Testis (tissue), 3 donors: Measurements from ENCODE around the gene ZNF577. TPM values are rescaled to one million over a fixed set of nuclear protein-coding genes. Genes with fewer than 3 reads are reported as not detected.

ENCODE experiments used
- DNase-seq: peaks from one replicate; pipeline ENCODE4 v3.0.0-alpha.2; 2019
- H3K27ac ChIP-seq, 2 donors: fragments of 200-600 bp; sonication (generic); one replicate each; pipeline ENCODE4 v1.5.1; 2019
- H3K27me3 ChIP-seq: fragments of 200-600 bp; sonication (generic); one replicate; pipeline ENCODE4 v1.5.1; 2019
- H3K36me3 ChIP-seq: fragments of 200-600 bp; sonication (generic); one replicate; pipeline ENCODE4 v1.5.1; 2017; ENCODE audit warnings: low read depth; ENCODE audit errors: missing control alignments
- H3K4me1 ChIP-seq: fragments of 200-600 bp; sonication (generic); one replicate; pipeline ENCODE4 v1.5.1; 2019
- H3K4me3 ChIP-seq, 2 donors: fragments of 200-600 bp; sonication (generic); one replicate each; pipeline ENCODE4 v1.5.1; 2017 to 2019
- H3K9me3 ChIP-seq: fragments of 200-600 bp; sonication (generic); one replicate; pipeline ENCODE4 v1.5.1; 2017
- POLR2A ChIP-seq: fragments of 450-650 bp; IDR thresholded peaks from one replicate; pipeline ENCODE4 v1.6.1; 2017; ENCODE audit warnings: antibody characterized with exemption, mild to moderate bottlenecking, moderate library complexity
- WGBS, 2 donors: methylation state at CpG; one replicate each; pipeline ENCODE4 v1.1.5; 2018; 5-methylcytosine and 5-hydroxymethylcytosine counted together
- intact Hi-C: fragments of 100-400 bp; cut with DNase I; formaldehyde crosslinking; loops from one replicate; pipeline ENCODE4 v1.15.1; 2023; ENCODE audit warnings: low total_unique reads
- polyA plus RNA-seq: library from polyadenylated mRNA; stranded (reverse); fragments of 350-450 nt; fragmentation: Illumina TruSeq; extraction: RNeasy Lipid Tissue Mini Kit (QIAGEN cat#74804); gene quantifications from one replicate; pipeline ENCODE4 v1.2.3, GENCODE V29; 2014; ENCODE audit warnings: low read depth, low replicate concordance; ENCODE audit not compliant: insufficient read depth
- total RNA-seq, 2 donors: library from RNA; depleted of rRNA; stranded (reverse); fragments of >200 nt; gene quantifications; one replicate each; pipeline ENCODE4 v1.2.3, GENCODE V29; 2016
- TF ChIP-seq, protein P1 (sequence below), 3 experiments: fragments of 450-650 bp in 2 of 3; fragments of 200-600 bp in 1 of 3; sonication (generic) in 1 of 3; IDR thresholded peaks; one replicate each; pipeline ENCODE4 v1.5.1; 2016 to 2019; ENCODE audit warnings: antibody characterized with exemption in 3 of 3, mild to moderate bottlenecking in 2 of 3, moderate library complexity in 1 of 3

The ZNF577 gene
- total and polyA plus RNA-seq, 3 donors from 2014 or later, result 43.5 to 85.2 (median 65.2) TPM

DNA sequence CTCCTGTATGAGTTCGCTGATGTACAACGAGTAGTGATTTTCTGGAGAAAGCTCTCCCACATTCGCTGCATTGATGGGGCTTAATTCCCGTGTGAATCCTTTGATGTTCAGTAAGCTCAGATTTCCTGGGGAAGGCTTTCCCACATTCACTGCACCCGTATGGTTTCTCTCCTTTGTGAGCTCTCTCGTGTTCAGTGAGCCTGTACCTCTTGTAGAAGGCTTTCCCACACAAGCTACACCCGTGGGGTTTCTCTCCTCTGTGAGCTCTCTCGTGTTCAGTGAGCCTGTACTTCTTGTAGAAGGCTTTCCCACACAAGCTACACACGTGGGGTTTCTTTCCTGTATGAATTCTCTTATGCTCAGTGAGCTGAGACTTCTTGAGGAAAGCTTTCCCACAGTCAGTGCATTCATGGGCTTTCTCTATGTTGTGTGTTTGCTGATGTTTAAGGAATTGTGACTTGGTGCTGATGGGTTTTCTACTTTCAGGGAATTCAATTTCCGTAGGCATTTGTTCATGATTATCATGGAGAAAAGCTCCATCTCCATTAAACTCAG lies 3.5 kb upstream of the ZNF577 start:
- H3K36me3 ChIP-seq, result no peaks in the 10 kb centered on the region
- TF ChIP-seq POLR2A, result no peak
- TF ChIP-seq, protein P1, sequence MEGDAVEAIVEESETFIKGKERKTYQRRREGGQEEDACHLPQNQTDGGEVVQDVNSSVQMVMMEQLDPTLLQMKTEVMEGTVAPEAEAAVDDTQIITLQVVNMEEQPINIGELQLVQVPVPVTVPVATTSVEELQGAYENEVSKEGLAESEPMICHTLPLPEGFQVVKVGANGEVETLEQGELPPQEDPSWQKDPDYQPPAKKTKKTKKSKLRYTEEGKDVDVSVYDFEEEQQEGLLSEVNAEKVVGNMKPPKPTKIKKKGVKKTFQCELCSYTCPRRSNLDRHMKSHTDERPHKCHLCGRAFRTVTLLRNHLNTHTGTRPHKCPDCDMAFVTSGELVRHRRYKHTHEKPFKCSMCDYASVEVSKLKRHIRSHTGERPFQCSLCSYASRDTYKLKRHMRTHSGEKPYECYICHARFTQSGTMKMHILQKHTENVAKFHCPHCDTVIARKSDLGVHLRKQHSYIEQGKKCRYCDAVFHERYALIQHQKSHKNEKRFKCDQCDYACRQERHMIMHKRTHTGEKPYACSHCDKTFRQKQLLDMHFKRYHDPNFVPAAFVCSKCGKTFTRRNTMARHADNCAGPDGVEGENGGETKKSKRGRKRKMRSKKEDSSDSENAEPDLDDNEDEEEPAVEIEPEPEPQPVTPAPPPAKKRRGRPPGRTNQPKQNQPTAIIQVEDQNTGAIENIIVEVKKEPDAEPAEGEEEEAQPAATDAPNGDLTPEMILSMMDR (IDR thresholded peaks at IDR 0.05), result no peak
- no peaks in the 10 kb centered on the region for H3K4me1 ChIP-seq
- H3K27ac ChIP-seq, result no peak overlapping the region
- 97 to 98% methylated on average over 10 of the region's 10 CpGs for WGBS, 2 donors
- H3K9me3 ChIP-seq, result no peaks in the 10 kb centered on the region
- H3K4me3 ChIP-seq, result no peak overlapping the region
- intact Hi-C loops, result no loop called here
- no peaks in the 10 kb centered on the region for H3K27me3 ChIP-seq
- DNase-seq, result no peak

DNA sequence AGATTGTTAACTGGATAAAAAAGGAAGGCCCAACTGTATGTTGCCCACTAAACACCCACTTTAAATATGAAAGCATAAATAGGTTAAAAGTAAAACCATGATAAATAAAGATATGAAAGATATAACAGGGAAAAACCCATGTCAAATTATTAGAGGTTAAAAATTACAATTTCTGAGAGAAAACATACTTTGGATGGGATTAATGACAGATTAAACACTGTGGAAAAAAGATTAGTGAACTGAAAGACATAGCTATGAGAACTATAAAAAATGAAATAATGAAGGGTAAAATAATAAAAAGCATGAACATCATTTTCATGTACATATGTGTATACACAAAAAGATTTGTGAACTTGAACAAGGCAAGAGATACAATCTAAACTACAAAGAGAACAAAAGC lies 2.2 kb upstream of the ZNF577 start:
- Histone ChIP-seq H3K27me3 (no peaks in the 10 kb centered on the region), H3K4me3 (no peak overlapping the region), H3K4me1 (no peaks in the 10 kb centered on the region), H3K36me3 (no peaks in the 10 kb centered on the region), H3K9me3 (no peaks in the 10 kb centered on the region), H3K27ac (no peak overlapping the region)
- no peak for TF ChIP-seq POLR2A
- TF ChIP-seq, protein P1 (IDR thresholded peaks at IDR 0.05), result no peak
- intact Hi-C loops, result no loop called here
- no peak for DNase-seq

DNA sequence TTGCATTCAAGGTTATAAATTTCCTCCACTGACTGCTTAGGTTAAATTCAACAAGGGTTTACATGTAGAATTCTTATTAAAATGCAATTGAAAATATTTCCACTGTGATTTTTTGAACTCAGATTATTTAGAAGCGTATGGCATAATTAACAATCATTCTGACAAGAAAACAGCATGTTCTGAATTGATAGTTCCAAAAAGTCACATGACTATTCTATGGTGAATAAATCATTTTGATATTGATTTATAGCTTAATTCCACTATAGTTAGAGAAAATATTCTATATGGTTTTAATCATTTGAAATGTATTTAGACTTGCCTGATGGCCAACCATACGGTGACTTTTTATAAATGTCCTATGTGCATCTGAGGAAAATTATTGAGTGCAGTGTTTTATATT lies 3.0 kb downstream of the ZNF577 start:
- no peaks in the 10 kb centered on the region for H3K36me3 ChIP-seq
- H3K4me1 ChIP-seq, result no peaks in the 10 kb centered on the region
- no peaks in the 10 kb centered on the region for H3K27me3 ChIP-seq
- H3K4me3 ChIP-seq, result no peak overlapping the region
- no peaks in the 10 kb centered on the region for H3K9me3 ChIP-seq
- WGBS, 2 donors, result 94 to 96% methylated on average over 2 of the region's 2 CpGs
- H3K27ac ChIP-seq, result no peak overlapping the region
- TF ChIP-seq, protein P1 (IDR thresholded peaks at IDR 0.05), result no peak
- TF ChIP-seq POLR2A, result no peak
- intact Hi-C loops, result no loop called here
- no peak for DNase-seq

DNA sequence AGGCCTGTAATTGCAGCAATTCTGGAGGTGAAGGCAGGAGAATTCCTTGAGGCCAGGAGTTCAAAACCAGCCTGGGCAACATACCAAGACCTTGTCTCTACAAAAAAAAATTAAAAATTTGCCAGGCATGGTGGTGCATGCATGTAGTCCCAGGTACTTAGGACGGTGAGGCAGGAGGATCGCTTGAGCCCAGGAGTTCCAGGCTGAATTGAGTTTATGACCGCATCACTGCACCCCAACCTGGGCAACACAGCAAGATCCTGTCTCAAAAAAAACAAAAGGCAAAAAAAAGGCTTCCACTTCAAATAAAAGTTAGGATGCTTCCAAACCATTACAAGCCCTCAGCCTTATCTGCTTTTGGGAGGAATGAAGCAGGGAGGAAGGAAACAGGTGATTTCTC lies 5.2 kb downstream of the ZNF577 start:
- no peak for DNase-seq
- Histone ChIP-seq H3K36me3 (no peaks in the 10 kb centered on the region), H3K27ac (no peak overlapping the region), H3K27me3 (no peaks in the 10 kb centered on the region), H3K4me1 (no peaks in the 10 kb centered on the region), H3K9me3 (no peaks in the 10 kb centered on the region), H3K4me3 (no peak overlapping the region)
- intact Hi-C loops, result no loop called here
- TF ChIP-seq POLR2A, result no peak
- TF ChIP-seq, protein P1 (IDR thresholded peaks at IDR 0.05), result no peak
- 95 to 96% methylated on average over 3 of the region's 3 CpGs for WGBS, 2 donors

DNA sequence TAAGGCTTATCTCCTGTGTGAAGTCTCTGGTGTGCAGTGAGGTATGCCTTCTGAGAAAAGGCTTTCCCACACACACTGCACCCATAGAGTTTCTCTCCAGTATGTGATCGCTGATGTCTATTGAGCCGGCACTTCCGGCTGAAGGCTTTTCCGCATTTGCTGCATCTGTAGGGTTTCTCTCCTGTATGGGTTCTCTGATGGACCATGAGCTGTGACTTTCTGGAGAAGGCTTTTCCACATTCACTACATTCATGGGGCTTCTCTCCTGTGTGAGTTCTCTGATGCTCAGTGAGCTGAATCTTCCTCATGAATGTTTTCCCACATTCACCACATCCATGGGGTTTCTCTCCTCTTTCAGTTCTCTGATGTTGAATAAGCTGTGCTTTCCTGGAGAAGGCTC lies 14.7 kb downstream of the ZNF577 start:
- Histone ChIP-seq H3K9me3 (no peaks in the 10 kb centered on the region), H3K4me1 (no peaks in the 10 kb centered on the region), H3K27me3 (no peaks in the 10 kb centered on the region), H3K27ac (no peak overlapping the region), H3K36me3 (no peaks in the 10 kb centered on the region), H3K4me3 (no peak overlapping the region)
- DNase-seq, result no peak
- intact Hi-C loops, result no loop called here
- no peak for TF ChIP-seq POLR2A
- TF ChIP-seq, protein P1 (IDR thresholded peaks at IDR 0.05), result no peak
- 98 to 100% methylated on average over 4 of the region's 4 CpGs for WGBS, 2 donors
